ENCODE data around the gene KRT10. TPM values are rescaled to one million over a fixed set of nuclear protein-coding genes. Genes with fewer than 3 reads are reported as not detected.
"Not testable (repeated sequence)": the region's sequence is repeated elsewhere in the genome, so short reads cannot be mapped to it uniquely, and the experiment has no call there.

Gene KRT10
- total RNA-seq, 1 donor, result 3.8 TPM

- DNase-seq (ENCODE audit: low read depth in 2 of 3, low spot score in 2 of 3), result no peak
Observed at GRCh38 chr17:40836020-40836419, 13.6 kb upstream of the KRT10 start.

DNA sequence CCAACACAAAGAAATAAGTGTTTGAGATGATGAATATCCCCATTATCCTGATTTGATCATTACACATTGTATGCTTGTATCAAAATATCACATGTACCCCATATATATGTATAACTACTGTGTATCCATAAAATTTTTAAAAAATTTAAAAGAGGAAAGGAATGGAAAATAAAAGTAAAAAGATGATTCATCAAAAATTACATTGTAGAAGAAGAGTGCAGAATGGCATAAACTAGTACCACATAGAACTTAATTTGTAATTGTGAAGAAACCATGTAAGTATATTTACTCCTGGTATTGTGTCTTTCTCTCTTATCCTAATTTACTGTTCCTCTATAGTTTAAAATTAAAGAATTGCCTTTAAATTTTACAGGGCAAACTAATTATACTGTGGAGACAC is 11.5 kb upstream of the KRT10 start:
- no peak for DNase-seq (ENCODE audit: low read depth in 2 of 3, low spot score in 2 of 3)

DNA sequence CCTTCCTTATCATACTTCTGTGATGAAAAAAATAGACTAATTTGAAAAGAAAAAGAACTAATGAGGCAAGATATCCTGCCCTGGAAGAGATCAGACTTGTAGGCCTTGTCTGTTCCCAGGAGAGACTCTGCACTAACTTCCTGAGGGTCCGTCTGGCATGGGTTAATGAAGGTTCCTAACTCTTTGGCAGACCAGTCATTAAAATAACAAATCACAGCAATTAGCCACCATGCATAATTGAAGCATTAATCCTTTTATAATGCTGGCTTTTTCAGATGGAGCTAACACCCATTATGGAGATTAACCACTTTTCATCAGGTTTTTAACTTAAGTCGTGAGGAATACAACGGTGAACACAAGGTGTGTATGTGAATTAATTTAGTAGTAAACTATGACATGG is 10.4 kb upstream of the KRT10 start:
- DNase-seq (ENCODE audit: low read depth in 2 of 3, low spot score in 2 of 3), result no peak

DNA sequence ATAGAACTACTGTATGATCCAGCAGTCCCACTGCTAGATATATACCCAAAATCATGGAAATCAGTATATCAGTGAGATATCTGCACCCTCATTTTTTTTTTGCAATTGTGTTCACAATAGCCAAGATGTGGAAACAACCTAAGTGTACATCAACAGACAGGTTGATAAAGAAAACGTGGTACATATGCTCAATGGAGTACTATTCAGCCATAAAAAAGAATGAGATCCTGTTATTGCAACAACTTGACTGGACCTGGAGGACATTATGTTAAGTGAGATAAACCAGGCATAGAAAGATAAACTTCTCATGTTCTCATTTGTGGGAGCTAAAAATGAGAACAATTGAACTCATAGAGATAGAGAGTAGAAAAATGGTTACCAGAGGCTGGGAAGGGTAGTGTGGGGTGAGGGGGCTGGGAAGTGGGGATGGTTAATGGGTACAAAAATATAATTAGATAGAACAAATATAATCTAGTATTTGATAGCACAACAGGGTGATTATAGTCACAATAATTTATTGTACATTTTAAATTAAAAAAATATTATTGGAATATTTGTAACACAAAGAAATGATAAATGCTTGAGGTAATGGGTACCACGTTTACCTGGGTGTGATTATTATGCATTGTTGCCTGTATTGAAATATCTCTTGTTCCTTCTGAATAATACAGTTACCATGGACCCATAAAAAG is 7.8 kb upstream of the KRT10 start:
- DNase-seq (ENCODE audit: low read depth in 2 of 3, low spot score in 2 of 3), result no peak

- no peak for DNase-seq (ENCODE audit: low read depth in 2 of 3, low spot score in 2 of 3)
Observed at GRCh38 chr17:40828454-40829044, 6.1 kb upstream of the KRT10 start.

- peak in 1 of 3 donors; percentile 3 for DNase-seq (ENCODE audit: low read depth in 2 of 3, low spot score in 2 of 3)
Observed at GRCh38 chr17:40827746-40828453, 5.5 kb upstream of the KRT10 start.

DNA sequence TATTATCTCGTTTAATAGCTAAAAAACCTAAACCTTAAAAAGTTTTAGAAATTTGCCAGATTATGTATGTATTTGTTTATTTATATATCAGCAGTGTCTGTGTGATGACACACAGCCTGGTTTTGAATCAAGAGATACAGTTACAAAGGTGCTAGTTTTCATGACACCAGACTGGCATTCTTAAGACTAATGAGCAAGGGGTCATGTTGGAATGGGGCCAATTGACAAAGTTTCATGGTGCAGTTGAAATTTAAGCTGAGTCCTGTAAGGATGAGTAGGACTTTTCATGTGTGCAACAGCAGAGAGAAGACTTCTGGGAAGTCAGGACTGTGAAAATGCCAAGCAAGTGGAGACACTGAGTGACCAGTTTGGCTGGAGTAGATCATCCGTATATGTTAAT is 3.2 kb upstream of the KRT10 start:
- DNase-seq (ENCODE audit: low read depth in 2 of 3, low spot score in 2 of 3), result no peak

DNA sequence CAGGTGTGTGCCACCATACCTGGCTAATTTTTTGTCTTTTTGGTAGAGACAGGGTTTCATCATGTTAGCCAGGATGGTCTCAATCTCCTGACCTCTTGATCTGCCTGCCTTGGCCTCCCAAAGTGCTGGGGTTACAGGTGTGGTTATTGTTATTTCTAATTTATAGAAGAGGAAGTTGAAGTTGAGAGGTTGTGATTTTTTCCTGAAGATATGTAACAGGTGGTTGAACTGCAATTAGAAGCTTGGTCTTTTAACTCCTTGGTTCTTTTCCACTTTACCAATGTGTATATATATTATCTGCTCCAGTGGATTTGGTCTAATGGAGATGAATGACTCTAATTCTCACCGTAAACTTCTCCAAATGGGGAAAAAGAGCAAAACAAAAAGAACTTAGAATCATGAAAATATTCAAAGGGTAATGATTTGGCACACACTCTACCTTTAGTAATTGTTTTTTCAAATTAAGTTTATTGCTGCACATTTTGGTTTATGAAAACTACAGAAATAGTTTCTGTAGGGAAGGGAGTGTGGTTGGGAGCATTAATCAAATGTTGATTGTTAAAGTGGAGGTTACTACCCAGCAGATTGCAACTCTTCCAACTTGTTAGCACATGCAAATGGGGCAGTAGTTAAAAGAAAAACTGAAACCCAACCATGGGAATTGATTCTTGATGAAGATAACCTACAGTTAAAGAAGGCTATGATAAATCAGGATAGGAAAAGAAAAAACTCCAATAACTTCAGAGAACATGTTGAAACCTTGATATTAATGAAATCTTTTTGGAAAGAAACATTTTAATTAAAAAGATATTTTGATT is 1.8 kb upstream of the KRT10 start:
- no peak for DNase-seq (ENCODE audit: low read depth in 2 of 3, low spot score in 2 of 3)

GRCh38 chr17:40821536-40821935 is 878 bp downstream of the KRT10 start:
- no peak for DNase-seq (ENCODE audit: low read depth in 2 of 3, low spot score in 2 of 3)

- no peak for DNase-seq (ENCODE audit: low read depth in 2 of 3, low spot score in 2 of 3)
Observed at GRCh38 chr17:40820228-40820838, 2.1 kb downstream of the KRT10 start.

GRCh38 chr17:40819528-40820125 is 2.8 kb downstream of the KRT10 start:
- DNase-seq (ENCODE audit: low read depth in 2 of 3, low spot score in 2 of 3), result no peak

DNA sequence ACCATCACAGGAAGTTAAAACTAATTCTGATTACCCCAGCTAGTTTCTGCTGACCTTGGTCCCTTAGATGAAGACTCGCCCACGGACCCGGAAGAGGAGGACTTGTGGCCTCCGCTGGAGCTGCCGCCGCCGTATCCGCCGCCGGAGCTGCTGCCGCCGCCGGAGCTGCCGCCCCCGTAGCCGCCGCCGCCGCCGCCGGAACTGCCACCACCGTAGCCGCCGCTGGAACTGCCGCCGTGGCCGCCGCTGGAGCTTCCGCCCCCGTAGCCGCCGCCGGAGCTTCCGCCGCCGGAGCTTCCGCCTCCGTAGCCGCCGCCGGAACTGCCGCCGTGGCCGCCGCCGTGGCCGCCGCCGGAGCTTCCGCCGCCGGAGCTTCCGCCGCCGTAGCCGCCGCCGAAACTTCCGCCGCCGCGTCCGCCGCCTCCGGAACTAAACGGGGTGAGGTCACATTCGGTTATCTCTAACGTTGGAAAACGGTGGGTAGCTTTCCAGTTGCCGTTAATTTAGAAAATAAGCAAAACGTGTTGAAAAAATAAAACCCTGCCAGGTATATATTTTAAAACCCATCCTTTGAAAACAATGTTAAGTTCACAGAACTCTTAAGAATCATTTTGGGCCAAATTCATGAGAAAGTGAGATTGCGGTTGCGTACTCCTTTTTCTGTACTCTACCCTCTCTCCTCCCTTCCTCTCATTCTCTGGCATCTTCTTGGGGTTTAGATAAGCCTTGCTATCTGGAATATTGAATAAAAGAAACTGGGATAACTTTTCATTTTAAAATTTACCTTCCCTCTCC is 3.5 kb downstream of the KRT10 start:
- peak; percentile 61 to 87 (median 86) for DNase-seq (ENCODE audit: low read depth in 2 of 3, low spot score in 2 of 3)

GRCh38 chr17:40818343-40818732 is 4.1 kb downstream of the KRT10 start:
- no peak for DNase-seq (ENCODE audit: low read depth in 2 of 3, low spot score in 2 of 3)

DNA sequence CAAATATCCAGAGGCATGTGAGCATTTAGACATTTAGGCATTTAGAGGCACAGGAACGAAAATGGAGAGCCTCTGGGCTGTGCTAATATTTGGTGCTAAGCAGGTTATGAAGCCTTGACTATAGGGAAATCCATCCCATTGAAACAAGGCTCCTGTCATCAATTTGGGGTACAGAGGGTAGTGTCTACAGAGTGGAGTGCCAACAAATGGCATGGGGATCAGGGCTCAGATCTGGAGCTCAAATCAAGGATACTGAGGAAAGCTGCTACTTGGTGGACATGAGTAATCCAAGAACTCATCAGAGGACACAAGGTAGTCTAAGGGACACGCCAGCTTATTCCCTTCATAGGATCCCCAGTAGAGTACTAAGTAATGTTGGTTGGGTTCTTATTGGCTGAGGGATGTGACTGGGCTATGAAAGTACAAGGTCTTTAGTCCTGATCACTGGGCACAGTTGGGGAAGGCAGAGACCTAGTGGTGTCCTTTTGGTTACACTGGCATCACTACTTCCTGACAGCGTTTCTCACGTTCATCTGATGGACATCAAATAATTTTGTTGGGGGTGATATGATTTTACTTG is 5.2 kb downstream of the KRT10 start:
- no peak for DNase-seq (ENCODE audit: low read depth in 2 of 3, low spot score in 2 of 3)

DNA sequence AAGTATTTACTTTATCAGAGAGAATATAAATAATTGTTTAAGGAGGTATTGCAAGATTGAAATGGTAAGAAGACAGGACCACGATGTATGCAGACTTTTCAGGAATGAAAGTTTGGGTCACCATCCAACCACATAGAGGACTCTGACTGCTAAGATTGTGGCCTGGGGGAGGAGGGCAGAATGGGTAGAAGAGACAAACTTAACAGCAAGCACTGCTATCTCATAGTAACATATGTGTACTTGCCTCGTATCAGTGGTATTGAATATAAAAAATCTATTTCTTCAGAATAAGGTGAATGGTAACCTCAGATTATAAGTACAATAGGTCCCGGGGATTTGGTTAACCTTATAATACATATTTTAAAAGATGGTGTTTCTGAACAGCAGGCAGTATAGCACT is 5.8 kb downstream of the KRT10 start:
- DNase-seq (ENCODE audit: low read depth in 2 of 3, low spot score in 2 of 3), result no peak

DNA sequence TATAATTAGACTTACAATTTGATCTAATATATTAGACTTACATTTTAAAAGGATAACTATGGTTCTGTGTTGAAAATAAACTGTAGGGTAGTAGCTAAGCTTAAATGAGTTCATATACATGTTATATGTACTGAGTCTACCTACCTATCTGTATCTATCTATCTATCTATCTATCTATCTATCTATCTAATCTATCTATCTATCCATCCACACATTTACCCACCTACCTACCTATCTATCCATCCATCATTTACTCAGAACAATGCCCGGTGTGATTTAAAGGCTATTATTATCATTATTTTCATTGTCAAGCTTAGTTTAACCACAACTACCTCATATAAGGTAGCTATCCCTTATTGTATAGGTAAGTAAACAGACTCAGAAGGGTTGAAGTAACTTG is 7.0 kb downstream of the KRT10 start:
- DNase-seq (ENCODE audit: low read depth in 2 of 3, low spot score in 2 of 3), result no peak

- DNase-seq (ENCODE audit: low read depth in 2 of 3, low spot score in 2 of 3), result not testable (repeated sequence)
Observed at GRCh38 chr17:40814657-40815056, 7.8 kb downstream of the KRT10 start.

DNA sequence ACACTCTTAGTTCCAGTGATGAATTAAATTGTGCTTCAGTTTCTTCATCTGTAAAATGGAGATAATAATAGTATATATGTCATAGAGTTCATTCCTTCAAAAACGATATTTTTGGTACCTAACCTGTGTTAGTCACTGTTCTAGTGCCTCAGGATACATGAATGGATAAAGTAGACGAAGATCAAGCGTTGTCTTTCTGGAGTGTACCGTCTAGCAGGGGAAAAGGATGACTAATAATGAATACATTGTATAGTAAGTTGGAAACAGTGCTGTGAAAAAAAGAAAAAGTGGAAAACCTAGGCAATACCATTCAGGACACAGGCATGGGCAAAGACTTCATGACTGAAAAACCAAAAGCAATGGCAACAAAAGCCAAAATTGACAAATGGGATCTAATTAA is 8.6 kb downstream of the KRT10 start:
- no peak for DNase-seq (ENCODE audit: low read depth in 2 of 3, low spot score in 2 of 3)

DNA sequence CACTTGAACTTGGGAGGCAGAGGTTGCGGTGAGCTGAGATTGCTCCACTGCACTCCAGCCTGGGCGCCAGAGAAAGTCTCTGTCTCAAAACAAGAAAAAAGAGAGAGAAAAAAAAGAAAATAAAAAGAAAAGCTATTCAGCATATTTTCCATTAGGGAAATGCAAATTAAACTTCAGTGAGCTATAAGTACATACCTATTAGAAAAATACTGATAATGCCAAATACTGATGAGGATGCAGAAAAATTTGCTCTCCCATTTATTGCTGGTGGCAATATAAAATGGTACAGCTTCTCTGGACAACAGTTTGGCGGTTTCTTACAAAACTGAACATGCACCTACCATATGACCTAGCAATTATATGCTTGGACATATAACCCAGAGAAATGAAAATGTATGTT is 9.8 kb downstream of the KRT10 start:
- no peak for DNase-seq (ENCODE audit: low read depth in 2 of 3, low spot score in 2 of 3)

All from hematopoietic multipotent progenitor cell (in vitro differentiated cells).